Stimulated activated CD4-positive, alpha-beta T cell treated with anti-CD3 and anti-CD28 coated beads, Interleukin-15, amount 100 ng/mL, for 48 hours (primary cell): Measurements from ENCODE around the gene FN1.

Experiments
- DNase-seq, 2 donors: peaks; one replicate each; pipeline ENCODE4 v3.0.0-alpha.2; 2020; ENCODE audit warnings: low read depth in 2 of 2

Gene FN1

DNA sequence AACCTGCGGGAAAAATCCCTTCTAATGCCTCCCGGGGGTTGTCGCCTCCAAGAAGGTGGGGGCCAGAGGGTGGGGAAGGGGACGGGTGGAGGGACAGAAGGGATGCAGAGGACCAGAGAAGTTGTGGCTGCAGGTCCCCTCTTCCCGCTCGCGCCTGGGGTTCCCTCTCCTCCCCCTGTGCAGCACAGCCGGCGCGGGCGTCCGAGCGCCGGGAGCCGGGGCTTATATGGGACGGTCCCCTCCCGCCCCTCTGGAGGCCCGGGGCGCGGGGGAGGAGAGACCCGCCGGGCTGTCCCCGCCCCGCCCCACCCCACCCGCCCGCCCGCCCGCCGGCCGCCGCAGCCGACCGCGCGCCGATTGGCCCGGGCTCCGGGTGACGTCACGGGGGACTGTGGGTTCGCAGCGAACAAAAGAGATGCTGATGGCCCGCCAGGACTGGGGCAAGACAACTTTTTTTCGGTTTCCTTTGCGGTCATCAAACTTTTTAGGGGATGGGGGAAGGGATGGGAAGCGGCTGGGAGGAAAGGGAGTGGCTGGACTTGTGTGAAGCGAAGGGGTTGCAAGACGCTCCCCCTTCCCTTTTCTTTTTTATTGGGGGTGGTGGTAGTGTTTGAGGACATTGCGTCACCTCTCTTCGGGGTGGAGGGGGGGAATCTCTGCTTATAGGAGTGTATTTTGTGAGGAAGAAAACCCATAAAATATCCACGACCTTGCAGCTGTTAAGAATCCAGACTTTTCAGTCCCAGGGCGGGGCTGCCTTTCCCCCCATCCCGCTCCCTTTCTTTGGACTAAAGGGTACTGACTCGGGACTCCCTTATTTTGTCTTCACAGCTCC lies at the start of gene FN1:
TSS of gene FN1 (minus strand) at position 199 of the 835 bp plus-strand sequence. CDS start 266 bp downstream, outside the sequence.
- DNase-seq: peak; percentile 25 to 39

DNA sequence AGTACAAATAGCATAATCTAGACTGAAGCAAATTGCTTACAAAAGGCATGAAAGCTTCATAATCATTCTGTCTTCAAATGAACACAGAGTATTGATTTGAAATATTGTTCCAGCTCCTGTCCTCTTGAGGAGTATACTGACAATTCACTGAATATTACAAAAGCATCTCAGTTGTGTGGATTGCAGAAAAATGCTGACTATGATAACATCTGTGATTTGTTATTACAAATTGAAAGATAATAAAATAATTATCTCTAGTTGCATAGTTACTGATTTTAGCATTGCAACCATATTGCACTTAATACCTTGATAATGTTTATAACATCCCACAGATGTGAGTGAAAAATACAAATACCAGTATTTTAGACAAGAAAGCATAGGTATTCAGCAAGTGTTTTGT lies 49.2 kb upstream of the FN1 start:
- DNase-seq: no peak

DNA sequence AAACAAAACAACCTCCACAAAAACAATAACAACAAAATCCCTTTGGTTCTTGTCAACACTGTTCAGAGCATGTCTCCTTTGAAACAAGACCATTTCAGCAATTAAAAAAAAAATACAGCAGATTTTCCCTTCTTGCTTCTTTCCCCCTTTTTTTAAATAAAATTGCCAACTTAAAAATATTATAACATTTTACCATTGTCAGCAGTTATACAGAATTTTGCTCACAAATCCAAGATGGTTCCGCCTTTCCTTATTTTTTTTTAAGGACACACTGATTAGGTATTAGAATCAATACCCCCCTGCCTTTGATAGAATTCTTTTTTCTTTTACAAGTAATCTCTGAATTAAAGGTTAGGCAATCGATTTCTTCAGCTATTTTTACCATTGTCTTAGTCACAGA lies 48.7 kb upstream of the FN1 start:
- DNase-seq: no peak

DNA sequence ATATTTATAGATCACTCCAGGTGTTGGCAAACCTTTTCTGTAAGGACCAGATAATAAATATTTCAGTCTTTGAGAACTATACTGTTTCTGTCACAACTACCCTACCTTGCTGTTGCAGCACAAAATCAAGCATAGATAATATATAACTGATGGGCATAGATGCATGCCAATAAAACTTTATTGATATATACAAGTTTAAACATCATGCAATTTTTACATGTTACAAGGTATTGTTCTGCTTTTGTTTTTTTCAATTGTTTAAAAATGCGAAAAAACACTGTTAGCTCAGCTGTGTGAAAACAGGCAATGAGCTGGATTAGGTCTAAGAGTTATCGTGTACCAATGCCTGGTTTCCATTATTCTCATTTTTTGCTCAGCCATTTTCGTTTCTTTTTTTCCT lies 47.6 kb upstream of the FN1 start:
- no peak for DNase-seq

DNA sequence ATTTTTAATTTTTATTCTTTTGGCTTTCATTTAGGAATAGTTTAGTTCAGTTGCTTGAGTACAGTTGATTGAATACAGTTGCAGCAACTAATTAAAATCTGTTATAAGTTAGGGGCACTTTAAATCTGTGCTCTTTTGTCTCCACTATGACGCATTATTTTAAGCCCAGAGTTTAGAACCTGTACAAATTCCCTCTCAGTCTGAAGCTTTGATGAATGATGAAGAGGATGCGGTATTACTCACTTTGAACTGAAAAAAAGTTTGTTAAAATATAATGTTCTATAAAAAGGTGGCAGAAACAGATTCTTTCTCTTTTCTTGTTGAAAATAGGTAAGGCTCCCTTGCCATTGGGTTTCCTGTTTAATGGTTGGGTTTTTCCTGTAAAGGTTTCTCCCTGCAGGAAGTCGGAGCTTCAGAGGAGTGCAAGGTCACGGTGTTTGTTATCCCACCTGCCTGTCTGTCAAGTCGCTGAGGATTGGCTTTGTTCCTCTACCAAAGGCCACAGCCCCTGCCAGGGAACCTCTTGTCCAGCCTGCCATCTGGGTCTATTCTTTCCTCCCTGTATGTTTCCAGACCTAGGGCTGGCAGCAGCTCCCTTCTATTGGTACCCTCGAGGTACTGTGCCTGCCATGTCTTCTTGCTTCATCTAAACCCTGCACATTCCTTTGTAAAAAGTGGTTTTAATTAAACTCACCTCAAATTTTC lies 43.8 kb upstream of the FN1 start:
- DNase-seq: no peak

DNA sequence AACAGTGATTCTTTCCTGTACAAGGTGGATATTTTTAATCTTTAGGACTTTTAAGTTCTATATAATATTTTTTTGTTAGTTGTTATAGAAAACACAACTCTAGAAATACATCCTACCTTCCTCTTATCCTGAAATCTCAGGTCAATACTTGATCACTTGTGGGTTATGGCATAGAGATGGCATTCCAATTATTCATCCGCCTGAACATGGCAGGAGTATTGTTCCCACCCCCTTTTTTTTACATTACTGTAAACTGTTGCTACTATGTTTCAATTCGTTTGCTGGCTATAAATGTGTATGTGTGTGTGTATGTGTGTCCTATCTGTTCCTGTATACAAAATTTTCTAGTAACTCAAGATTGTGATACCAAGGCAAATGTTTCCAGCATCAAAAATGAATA lies 43.3 kb upstream of the FN1 start:
- DNase-seq: no peak

DNA sequence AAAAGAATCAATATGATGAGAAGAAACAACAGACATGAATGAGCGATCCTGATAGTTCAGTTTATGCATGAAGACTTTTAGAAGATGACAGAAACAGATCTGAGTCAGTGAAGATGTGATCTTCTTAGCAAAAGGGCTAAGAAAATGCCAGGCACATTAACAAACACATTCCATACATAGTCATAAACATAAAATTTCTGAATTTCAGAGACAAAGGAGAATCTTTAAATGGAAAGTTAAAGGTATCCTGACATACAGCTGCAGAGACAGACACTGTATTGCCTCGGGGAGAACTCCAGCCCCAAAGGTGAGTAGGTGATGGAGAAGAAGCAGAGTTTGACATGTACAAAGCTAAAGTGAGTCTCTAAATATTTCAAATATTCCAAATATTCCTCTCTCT lies 40.6 kb upstream of the FN1 start:
- DNase-seq: no peak

DNA sequence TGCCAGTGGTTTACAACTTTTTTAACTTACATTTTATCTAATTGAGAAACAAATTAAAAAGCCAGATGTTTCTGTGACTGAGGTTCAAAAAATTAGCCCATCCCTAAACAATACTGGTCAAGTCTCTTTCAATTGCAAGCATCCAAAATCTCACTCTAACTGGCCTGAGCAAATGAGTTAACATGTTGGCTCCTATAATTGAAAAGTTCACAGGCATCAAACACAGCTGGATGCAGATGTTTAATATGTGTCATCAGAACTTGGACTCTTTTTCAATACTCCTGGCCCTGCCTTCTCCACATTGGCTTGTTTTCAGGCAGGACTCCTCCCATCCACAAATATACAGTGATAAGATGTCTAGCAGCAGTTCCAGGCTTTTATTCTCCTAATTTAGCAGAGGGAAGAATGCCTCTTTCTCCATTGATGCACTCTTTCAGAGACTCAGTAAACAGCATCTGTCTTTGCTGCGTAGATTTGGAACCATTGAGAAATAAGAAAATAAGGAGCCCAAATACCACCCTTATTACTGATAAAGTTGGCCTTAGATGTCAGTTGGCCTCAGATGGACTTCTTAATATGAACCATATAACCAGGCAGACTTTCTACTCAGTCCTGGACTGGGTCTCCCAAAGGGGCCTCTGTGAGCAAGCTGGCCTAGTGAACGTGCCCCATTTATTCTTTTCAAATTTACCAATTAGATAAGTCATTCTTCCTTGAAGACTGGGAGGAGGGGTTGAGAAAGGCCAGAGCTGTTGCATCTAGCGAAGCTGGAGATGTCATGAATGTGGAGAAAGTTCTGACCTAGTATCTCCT lies 30.4 kb upstream of the FN1 start:
- no peak for DNase-seq

DNA sequence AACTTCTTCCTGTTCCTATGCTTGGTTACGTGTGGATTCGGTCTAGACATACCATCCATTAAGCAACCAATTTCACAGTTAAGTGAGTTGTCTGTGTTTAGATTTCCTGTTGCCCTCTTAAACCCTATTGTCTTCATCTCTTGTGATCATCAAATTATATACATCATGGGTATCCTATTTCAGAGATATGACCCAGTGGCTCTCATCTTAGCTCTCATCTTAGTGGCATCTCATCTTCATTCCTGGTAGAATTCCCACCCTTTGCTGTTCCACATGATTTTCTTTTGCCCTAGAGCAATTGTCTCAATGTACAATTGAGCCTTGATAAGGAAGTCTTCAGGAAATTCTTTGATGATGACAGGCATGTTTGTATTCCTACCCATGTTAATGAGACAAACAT lies 29.4 kb upstream of the FN1 start:
- DNase-seq: no peak

DNA sequence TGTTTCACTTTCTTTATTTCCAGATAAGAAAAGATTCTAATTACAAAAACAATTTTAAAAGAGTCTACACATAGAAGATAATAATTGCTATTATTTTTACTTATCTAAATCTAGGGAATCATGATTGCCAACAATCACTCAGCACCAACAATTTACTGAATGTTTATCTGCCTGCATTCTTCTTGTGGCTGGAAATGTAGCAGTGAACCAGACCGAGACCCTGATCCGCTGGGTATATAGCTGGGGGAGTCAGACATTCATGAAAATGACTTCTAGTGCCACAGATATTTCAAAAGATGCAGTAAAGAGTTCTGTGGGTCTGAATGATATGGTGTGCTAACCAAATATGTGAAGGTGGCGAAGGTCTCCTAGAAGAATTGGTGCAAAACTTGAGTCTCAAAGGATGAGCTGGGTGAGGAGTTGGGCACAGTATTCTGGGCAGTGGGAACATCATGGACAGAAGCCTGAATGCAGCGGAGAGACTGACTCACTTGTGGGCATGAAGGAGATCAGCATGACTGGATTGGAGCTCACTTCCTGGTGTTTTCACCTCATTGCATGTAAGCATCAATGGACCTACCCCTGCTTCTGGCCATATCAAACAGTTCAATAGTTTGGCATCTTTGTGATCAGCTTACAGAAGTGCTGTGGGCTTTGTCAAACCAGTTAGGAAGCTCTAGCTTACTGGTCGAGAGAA lies 26.1 kb upstream of the FN1 start:
- DNase-seq: no peak

DNA sequence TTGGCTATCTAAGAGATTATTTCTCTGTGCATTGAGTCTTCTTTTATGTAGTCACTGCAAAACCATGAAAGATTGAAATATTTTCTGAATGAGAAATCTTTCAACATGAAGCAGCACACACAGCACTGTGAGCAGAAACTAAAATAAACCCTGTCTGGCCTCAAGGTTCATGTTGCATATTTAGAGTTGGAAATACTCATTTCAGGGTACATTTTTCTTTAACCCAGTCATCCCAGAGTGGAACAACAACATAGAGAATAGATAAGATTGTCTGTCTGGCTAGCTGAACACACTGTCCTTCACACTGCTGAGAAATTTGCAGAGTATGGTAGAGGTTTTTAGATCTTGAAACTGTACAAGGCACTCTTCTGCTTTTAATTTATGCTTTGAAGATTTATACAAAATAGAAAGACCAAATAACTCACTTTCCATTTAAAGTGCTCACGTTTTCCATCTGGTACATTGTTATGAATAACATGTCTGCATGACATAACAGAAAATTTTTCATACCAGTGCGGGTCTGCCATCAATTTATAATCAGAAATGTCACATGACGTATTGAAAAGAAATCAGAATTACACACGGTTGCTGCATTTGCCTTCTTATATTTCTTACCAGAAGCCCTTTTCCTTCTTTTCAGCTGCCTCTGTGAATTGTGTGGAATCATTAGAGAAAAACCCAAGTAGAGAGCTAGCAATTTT lies 25.0 kb upstream of the FN1 start:
- DNase-seq: no peak

DNA sequence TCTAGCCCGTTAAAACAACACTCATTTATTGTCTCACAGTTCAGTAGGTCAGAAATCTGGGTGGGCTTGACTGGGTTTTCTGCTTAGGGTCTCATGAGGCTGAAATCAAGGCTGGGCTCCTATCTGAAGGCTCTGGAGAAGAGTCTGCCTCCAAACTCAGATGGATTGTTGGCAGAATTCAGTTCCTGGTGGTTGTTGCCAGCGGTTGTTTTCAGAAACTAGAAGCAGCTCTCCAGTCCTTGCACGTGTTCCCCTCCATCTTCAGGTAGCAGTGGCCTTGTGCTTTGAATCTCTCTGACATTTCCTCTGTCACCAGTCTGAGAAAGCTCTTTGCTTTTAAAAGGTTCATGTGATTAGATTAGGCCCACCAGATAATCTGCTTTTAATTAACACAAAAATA lies 20.1 kb upstream of the FN1 start:
- DNase-seq: no peak

DNA sequence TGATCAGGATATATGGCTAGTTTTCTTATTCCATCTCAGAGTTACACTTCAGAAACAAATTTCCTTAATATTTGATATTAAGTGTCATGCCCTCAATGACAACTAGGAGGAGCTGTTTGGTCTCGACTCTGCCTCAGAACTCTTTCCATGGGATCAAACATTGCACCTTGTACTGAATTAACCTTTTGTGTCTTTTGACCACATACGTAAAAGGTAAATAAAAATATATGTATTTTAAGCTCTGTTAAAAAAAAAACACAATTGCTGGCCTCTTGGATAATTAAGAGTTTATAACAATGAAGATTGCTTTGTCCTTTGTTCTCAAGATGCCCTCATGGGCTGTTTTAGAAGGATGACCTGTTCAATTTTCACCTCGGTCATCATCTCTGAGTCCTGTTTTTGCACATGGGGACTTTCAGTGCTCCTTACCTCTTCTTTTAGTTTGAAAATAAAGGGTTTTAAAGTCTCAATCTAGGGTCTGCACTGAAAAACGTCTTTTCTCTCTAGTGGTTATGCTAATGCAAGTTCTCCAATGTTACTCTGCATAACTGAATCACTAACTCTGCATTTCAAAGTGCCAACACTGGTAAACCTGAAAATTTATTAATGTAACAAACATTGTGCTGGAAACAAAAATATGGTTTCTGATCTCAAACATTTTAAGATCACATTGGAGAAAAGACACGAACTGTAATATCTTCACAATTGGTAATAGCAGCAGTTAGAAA lies 18.8 kb upstream of the FN1 start:
- no peak for DNase-seq

DNA sequence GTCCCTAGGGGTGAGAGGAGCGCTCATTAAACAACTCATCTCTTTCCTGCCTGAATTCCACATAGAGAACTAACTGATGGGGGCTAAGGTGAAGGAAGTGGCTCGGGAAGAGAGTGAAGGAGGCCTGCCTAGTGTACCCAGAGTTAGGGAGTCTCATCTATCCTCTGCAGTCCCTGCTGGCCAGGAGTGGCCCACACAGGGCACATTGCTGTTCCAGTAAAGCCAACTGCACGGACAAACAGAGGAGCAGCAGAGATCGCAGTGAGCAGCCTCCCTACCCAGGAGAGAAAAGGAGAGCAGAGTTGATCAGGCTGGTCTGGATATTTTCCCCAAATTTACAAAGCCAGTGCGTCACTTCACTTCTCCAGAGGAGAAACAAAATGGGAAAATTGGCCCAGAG lies 16.9 kb upstream of the FN1 start:
- DNase-seq: no peak

DNA sequence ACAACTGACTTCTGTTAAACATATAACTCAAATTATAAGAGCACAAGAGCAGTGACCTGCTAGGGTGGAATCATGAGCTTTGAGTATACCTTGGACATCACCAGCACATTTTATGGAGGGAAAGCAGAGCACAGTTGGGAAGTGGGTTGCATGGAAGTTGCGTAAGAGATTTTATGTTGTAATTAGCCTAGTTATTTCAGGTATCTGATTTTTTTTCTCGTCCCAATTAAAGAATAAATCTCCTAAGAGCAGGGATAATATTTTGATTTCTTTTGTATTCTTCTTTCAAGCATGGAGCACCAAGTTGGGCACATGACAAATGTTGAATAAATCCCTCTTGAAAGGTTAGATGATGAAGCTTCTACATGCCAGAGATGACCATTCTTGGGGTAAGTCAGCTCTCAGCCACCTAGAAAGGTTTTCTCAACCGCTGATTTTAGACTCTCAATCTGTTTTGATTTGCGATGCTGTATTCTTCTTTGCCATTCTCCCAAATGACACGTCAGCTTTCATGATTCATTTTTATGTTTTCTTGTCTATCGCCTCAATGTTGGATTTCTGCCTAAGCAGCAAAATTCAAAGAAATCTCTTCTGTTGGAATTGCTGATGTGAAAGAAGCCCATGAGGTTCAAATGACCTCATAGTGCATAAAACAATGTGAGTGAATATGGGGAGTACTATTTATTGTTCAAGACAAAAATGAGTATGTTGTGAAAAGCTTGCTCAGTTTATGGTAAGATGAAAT lies 15.3 kb upstream of the FN1 start:
- DNase-seq: no peak

DNA sequence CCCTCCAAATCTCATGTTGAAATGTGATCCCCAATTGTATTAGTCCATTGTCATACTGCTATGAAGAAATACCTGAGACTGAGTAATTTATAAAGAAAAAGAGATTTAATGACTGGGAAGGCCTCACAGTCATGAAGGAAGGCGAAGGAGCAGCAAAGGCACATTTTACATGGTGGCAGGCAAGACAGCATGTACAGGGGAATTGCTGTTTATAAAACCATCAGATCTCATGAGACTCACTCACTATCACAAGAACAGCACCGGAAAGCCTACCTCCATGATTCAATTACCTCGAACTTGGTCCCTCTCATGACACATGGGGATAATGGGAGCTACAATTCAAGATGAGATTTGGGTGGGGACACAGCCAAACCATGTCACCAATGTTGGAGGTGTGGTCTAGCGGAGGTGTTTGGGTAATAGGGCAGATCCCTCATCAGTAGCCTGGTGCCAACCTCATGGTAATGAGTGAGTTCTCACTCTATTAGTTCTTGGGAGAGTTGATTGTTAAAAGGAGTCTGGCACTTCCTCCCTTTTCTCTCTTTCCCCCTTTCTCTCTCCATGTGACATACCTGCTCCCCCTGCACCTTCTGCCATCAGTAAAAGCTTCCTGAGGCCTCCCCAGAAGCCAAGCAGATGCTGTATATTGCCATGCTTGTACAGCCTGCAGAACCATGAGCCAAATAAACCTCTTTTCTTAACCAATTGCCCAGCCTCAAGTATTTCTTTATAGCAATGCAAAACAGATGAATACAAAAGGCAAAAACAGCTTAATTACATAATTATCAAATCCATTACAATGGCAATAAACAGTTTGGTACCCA lies 14.5 kb upstream of the FN1 start:
- DNase-seq: no peak

DNA sequence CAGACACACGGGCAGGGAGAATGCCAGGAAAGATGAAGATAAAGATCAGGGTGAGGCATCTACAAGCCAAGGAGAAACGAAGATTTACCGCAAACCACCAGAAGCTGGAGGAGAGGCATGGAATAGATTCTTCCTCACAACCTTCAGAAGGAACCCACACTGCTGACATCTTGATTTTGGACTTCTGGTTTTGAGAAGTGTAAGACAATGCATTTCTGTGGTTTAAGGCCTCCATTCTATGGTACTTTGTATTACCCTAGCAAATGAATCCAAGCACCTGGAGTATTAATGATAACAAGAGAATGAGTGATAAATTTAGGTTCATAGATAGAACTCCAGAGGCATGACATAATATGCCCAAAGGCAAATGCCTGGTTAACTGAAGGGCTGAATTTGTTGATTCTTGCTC lies 11.8 kb upstream of the FN1 start:
- DNase-seq: no peak

DNA sequence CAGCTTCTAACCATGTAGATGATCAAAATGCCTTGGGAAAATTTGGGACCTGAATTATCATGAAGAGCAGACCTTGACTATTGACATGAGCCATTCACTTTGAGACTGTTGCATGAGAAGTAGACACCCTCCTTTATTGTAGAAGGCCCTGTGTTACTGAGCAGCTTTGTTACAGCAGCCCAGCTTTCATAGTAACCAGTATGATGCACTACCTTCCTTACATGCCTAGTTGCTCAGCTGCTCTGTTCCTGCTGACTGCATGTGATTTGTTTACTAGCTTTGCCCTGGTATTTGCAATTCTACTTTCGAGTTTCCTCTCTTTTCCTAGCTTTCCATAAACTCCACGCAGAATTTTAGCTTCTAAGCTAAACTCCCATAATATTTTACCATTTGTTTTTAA lies 11.2 kb upstream of the FN1 start:
- DNase-seq: no peak

DNA sequence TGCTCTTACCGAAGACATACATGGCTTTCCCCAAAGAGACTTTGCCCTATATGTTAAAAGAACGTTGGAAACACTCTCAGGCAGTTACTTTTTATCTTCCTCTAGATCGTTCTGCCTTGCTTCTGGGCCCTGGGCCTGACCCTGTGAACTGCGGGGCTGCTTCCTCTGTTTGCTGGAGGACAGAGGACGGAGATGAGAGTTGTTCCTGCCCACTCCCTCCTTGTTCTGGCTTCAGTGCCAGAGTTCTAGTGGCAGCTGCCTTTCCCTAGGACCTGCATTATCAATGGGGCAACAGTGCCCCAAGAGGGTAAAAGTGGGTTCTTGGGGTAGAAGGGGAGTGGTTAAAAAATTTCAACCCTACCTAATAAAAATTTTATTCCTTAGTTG lies 6.5 kb upstream of the FN1 start:
- no peak for DNase-seq
